PC-9 (cell line): ENCODE data around the gene CLDN5. TPM values are rescaled to one million over a fixed set of nuclear protein-coding genes. Genes with fewer than 3 reads are reported as not detected.

ENCODE experiments used
- BruUV-seq: library from RNA; stranded (reverse); fragments of 400-500 nt; replicated peaks from 2 replicates; lab custom pipeline; 2021; lab: Mats Ljungman, UMichigan
- CTCF ChIA-PET: fragments of 300-600 bp; sonication (Branson Sonifier 250); formaldehyde crosslinking; loops from one replicate; lab custom pipeline; 2022; ENCODE audit warnings: antibody characterized with exemption; lab: Charles Lee
- POLR2A ChIA-PET: fragments of 300-600 bp; sonication (Branson Sonifier 250); formaldehyde crosslinking; loops from one replicate; lab custom pipeline; 2022; ENCODE audit warnings: antibody characterized with exemption; ENCODE audit not compliant: unreplicated experiment; lab: Charles Lee
- DNase-seq, 2 experiments: peaks; one replicate each; pipeline versions ENCODE4 v3.0.0 to v3.0.0-alpha.2; 2015 to 2022; ENCODE audit warnings: mixed read lengths in 1 of 2
- H2AFZ ChIP-seq: fragments of 200-600 bp; sonication (generic); 2 replicates; pipeline ENCODE4 v1.8.1; 2017; ENCODE audit warnings: antibody characterized with exemption
- H3F3A ChIP-seq: fragments of 200-600 bp; sonication (generic); 2 replicates; pipeline ENCODE4 v1.8.1; 2017; ENCODE audit warnings: antibody characterized with exemption, mild to moderate bottlenecking, low read depth; ENCODE audit not compliant: insufficient read depth
- H3K27ac ChIP-seq: fragments of 200-600 bp; sonication (generic); 2 replicates; pipeline ENCODE4 v1.6.1; 2016; ENCODE audit warnings: mixed run types
- H3K27me3 ChIP-seq: fragments of 200-600 bp; sonication (generic); 2 replicates; pipeline ENCODE4 v1.6.1; 2016; ENCODE audit warnings: low read depth, mixed run types; ENCODE audit not compliant: insufficient read depth
- H3K36me3 ChIP-seq: fragments of 200-600 bp; sonication (generic); 2 replicates; pipeline ENCODE4 v1.6.1; 2016; ENCODE audit warnings: low read depth, mixed run types
- H3K4me1 ChIP-seq: fragments of 200-600 bp; sonication (generic); replicated peaks from 2 replicates; pipeline ENCODE4 v1.6.1; 2016; ENCODE audit warnings: mixed run types; ENCODE audit not compliant: insufficient read depth
- H3K4me2 ChIP-seq: fragments of 200-600 bp; sonication (generic); 2 replicates; pipeline ENCODE4 v1.6.1; 2017; ENCODE audit warnings: mixed run types
- H3K4me3 ChIP-seq: fragments of 200-600 bp; sonication (generic); 2 replicates; pipeline ENCODE4 v1.6.1; 2016; ENCODE audit warnings: mixed run types
- H3K79me2 ChIP-seq: fragments of 200-600 bp; sonication (generic); 2 replicates; pipeline ENCODE4 v1.6.1; 2017; ENCODE audit warnings: low read depth, mixed run types
- H3K9me2 ChIP-seq: fragments of 200-600 bp; sonication (generic); 2 replicates; pipeline ENCODE4 v1.8.1; 2017; ENCODE audit warnings: mild to moderate bottlenecking; ENCODE audit not compliant: insufficient read depth
- H3K9me3 ChIP-seq: fragments of 200-600 bp; sonication (generic); 2 replicates; pipeline ENCODE4 v1.8.1; 2016; ENCODE audit warnings: low read depth; ENCODE audit not compliant: insufficient read depth
- H4K20me1 ChIP-seq: fragments of 200-600 bp; sonication (generic); 2 replicates; pipeline ENCODE4 v1.8.1; 2017; ENCODE audit not compliant: insufficient read depth
- CTCF ChIP-seq: fragments of 200-600 bp; sonication (generic); conservative IDR thresholded peaks from 2 replicates; pipeline ENCODE4 v1.6.1; 2017; ENCODE audit warnings: mixed run types, antibody characterized with exemption, mild to moderate bottlenecking, moderate library complexity
- EZH2 ChIP-seq: fragments of 200-600 bp; sonication (generic); IDR thresholded peaks from 2 replicates; pipeline ENCODE4 v1.8.0; 2017; ENCODE audit warnings: antibody characterized with exemption, low read depth
- intact Hi-C: fragments of 100-400 bp; cut with micrococcal nuclease; formaldehyde crosslinking; loops from one replicate; pipeline ENCODE4 v1.10.0; 2022; ENCODE audit not compliant: unreplicated experiment
- total RNA-seq: library from RNA; stranded (reverse); gene quantifications from 2 replicates; pipeline ENCODE4 v1.2.3, GENCODE V29; 2021

CLDN5 gene
- total RNA-seq, 1 experiment from 2014 or later, result not detected

GRCh38 chr22:19518635-19519034, 5.6 kb downstream of the CLDN5 start:
- no peaks in the 10 kb centered on the region for H3K9me2 ChIP-seq
- no peaks in the 10 kb centered on the region for H3K4me1 ChIP-seq
- H3K27me3 ChIP-seq, result no peaks in the 10 kb centered on the region
- H3K79me2 ChIP-seq, result no peaks in the 10 kb centered on the region
- no peak overlapping the region for H3K27ac ChIP-seq
- H3K4me2 ChIP-seq, result no peak overlapping the region
- no peaks in the 10 kb centered on the region for H3K9me3 ChIP-seq
- intact Hi-C loops, result no loop called here
- TF ChIP-seq CTCF, result no peak
- TF ChIP-seq EZH2, result no peak
- no peaks in the 10 kb centered on the region for H3F3A ChIP-seq
- POLR2A ChIA-PET, result no interaction called here
- BruUV-seq, result no TSS peak
- no peak for DNase-seq
- no peaks in the 10 kb centered on the region for H3K36me3 ChIP-seq
- H3K4me3 ChIP-seq, result no peak overlapping the region
- H4K20me1 ChIP-seq, result no peaks in the 10 kb centered on the region
- CTCF ChIA-PET, result no interaction called here
- H2AFZ ChIP-seq, result no peak overlapping the region

- BruUV-seq, result no TSS peak
- intact Hi-C loops, result no loop called here
- CTCF ChIA-PET, result no interaction called here
These were observed 6.1 kb downstream of the CLDN5 start for GRCh38 chr22:19517919-19518611.

GRCh38 chr22:19517171-19517500, 7.1 kb downstream of the CLDN5 start:
- H3K9me2 ChIP-seq, result no peaks in the 10 kb centered on the region
- ChIA-PET CTCF (no interaction called here), POLR2A (no interaction called here)
- no peak for DNase-seq
- H2AFZ ChIP-seq, result no peak overlapping the region
- TF ChIP-seq CTCF, result no peak
- no peak for TF ChIP-seq EZH2
- no TSS peak for BruUV-seq
- H3K4me1 ChIP-seq, result no peaks in the 10 kb centered on the region
- H3K27me3 ChIP-seq, result no peaks in the 10 kb centered on the region
- H3K4me2 ChIP-seq, result no peak overlapping the region
- no peaks in the 10 kb centered on the region for H4K20me1 ChIP-seq
- H3K9me3 ChIP-seq, result no peaks in the 10 kb centered on the region
- no peaks in the 10 kb centered on the region for H3F3A ChIP-seq
- no peaks in the 10 kb centered on the region for H3K79me2 ChIP-seq
- no peaks in the 10 kb centered on the region for H3K36me3 ChIP-seq
- H3K27ac ChIP-seq, result no peak overlapping the region
- no peak overlapping the region for H3K4me3 ChIP-seq
- intact Hi-C loops, result no loop called here

More at GRCh38 chr22:19517919-19518611, 6.1 kb downstream of the CLDN5 start:
- no peak overlapping the region for H3K27ac ChIP-seq
- no peaks in the 10 kb centered on the region for H3K4me1 ChIP-seq
- H3K9me2 ChIP-seq, result no peaks in the 10 kb centered on the region
- TF ChIP-seq CTCF, result no peak
- TF ChIP-seq EZH2, result no peak
- no peak for DNase-seq
- H3K4me3 ChIP-seq, result no peak overlapping the region
- no peaks in the 10 kb centered on the region for H3K79me2 ChIP-seq
- H3F3A ChIP-seq, result no peaks in the 10 kb centered on the region
- no peaks in the 10 kb centered on the region for H4K20me1 ChIP-seq
- no peaks in the 10 kb centered on the region for H3K36me3 ChIP-seq
- H3K27me3 ChIP-seq, result no peaks in the 10 kb centered on the region
- no peaks in the 10 kb centered on the region for H3K9me3 ChIP-seq
- no peak overlapping the region for H2AFZ ChIP-seq
- no peak overlapping the region for H3K4me2 ChIP-seq
- POLR2A ChIA-PET, result no interaction called here
